Heart right ventricle (tissue), 16 donors: ENCODE data around the gene INO80D. TPM values are rescaled to one million over a fixed set of nuclear protein-coding genes. Genes with fewer than 3 reads are reported as not detected.

Experiments used
- ATAC-seq, 8 donors: fragments of 200-7000 bp; cut with Tn5 transposase; one replicate each; pipeline ENCODE4 v1.9.1; 2020; ENCODE audit warnings: mild to moderate bottlenecking in 8 of 8, moderate library complexity in 8 of 8, moderate number of reproducible peaks in 1 of 8
- DNase-seq, 2 donors: peaks; one replicate each; pipeline ENCODE4 v3.0.0-alpha.2; 2020
- H3K27ac ChIP-seq, 10 donors: fragments of 200-600 bp; sonication (generic) in 2 of 10; one replicate each; pipeline versions ENCODE4 v1.5.0 to v1.8.0; 2020 to 2022; ENCODE audit warnings: mild to moderate bottlenecking in 3 of 10
- H3K27me3 ChIP-seq, 7 donors: fragments of 200-600 bp; one replicate each; pipeline ENCODE4 v1.8.0; 2021 to 2022; ENCODE audit warnings: mild to moderate bottlenecking in 2 of 7
- H3K36me3 ChIP-seq, 9 donors: fragments of 200-600 bp; sonication (generic) in 1 of 9; one replicate each; pipeline versions ENCODE4 v1.5.0 to v1.8.0; 2020 to 2022; ENCODE audit warnings: mild to moderate bottlenecking in 2 of 9
- H3K4me1 ChIP-seq, 9 donors: fragments of 200-600 bp; sonication (generic) in 1 of 9; one replicate each; pipeline versions ENCODE4 v1.5.0 to v1.8.0; 2020 to 2022; ENCODE audit warnings: mild to moderate bottlenecking in 4 of 9
- H3K4me3 ChIP-seq, 10 donors: fragments of 200-600 bp; sonication (generic) in 2 of 10; one replicate each; pipeline versions ENCODE4 v1.5.0 to v1.8.0; 2020 to 2022; ENCODE audit warnings: mild to moderate bottlenecking in 7 of 10, moderate library complexity in 2 of 10
- H3K9me3 ChIP-seq, 11 donors: fragments of 200-600 bp in 10 of 11; sonication (generic) in 2 of 11; one replicate each; pipeline versions ENCODE4 v1.5.0 to v1.8.0; 2013 to 2022; ENCODE audit warnings: mild to moderate bottlenecking in 2 of 11, control low read depth in 1 of 11, moderate library complexity in 1 of 11
- WGBS, 2 donors: extraction: QIAGEN DNeasy Blood & Tissue Kit; methylation state at CpG; one replicate each; pipeline ENCODE4 v1.1.7; 2013; ENCODE audit warnings: inconsistent platforms in 1 of 2; 5-methylcytosine and 5-hydroxymethylcytosine counted together
- intact Hi-C, 10 donors: fragments of 100-400 bp; cut with DNase I; formaldehyde crosslinking; loops; one replicate each; pipeline versions ENCODE4 v1.11.1 to v1.14.2; 2022
- polyA plus RNA-seq, 2 donors: library from polyadenylated mRNA; stranded (reverse); fragments of 200-250 nt; gene quantifications; one replicate each; pipeline ENCODE4 v1.2.3, GENCODE V29; 2013
- total RNA-seq, 10 donors: library from RNA; stranded (reverse); fragmentation: NEBNext Ultra II Directional in 3 of 10; extraction: Animal tissue kit (Norgen Biotek cat#: 25700) in 3 of 10; gene quantifications; one replicate each; pipeline versions ENCODE4 v1.2.1 to v1.2.4, GENCODE V29; 2021 to 2023
- TF ChIP-seq, protein P1 (sequence below), 9 donors: fragments of 200-600 bp; sonication (generic) in 2 of 9; IDR thresholded peaks; one replicate each; pipeline versions ENCODE4 v1.5.0 to v1.8.0; 2021 to 2022; ENCODE audit warnings: antibody characterized with exemption in 9 of 9, mild to moderate bottlenecking in 5 of 9, moderate library complexity in 1 of 9
- donor health status: Arrhythmogenic right ventricular cardiomyopathy.
- donor health status: ischemic (EF 13 %, LVEDD 7.1; RV severe dilation, severe dysfunction).
- donor health status: healthy with polysubstance abuse.
- donor health status: DM: no; HTN: yes; CAD: no.
- donor health status: DM: no; HTN: no; CAD: no.
- donor health status: ischemic (EF 25% LVEDD 6.9; RV normal size, moderate dysfunction).
- donor health status: ischemic (EF 25% LVEDD 5.7; RV mildly dilated, moderate dysfunction).
- donor health status: healthy.
- donor health status: DM: yes; HTN: yes; CAD: no.
- donor health status: Ischemic cardiomyopathy.
- donor health status: ischemic (EF 35%, LVEDD 5.7; RV mildly dilated, moderate dysfunction).
- donor health status: nonischemic (EF 11% LVEDD 7.7; RV severe dilation, severe dysfunction).
- donor health status: DM: yes; HTN: yes; CAD: no.
- donor health status: PGD.
- donor health status: ischemic (EF 29% LVEDD 5.4; RV normal size, mild dysfunction).
- donor health status: nonischemic (EF 23%, LVEDD 6.1; RV moderate dilation, normal function).

Gene INO80D
- total and polyA plus RNA-seq, 12 donors: 1.1 to 26.3 (median 15.9) TPM

DNA sequence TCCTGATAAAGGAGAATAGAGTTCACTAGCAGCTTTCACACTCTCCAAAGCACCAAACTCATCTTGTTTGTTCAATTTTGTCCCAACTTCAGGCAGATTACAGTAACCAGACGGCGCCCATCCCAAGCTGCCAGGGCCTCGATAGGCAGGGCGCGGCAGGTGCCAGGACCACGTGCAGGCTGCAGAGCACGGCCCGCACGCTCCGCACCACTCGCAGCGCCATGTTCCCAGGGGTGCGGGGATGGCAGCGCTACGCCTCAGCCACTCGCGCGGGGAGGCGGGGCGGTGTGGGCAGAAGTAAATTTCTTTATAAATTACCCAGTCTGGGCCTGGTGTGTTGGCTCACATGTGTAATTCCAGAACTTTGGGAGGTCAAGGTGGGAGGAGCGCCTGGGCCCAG is 30.3 kb upstream of the INO80D start:
- Histone ChIP-seq H3K27me3 (no peaks in the 10 kb centered on the region), H3K9me3 (peaks cover 0 to 22% (median 4%) of the 10 kb centered on the region in 11 donors), H3K27ac (no peak overlapping the region), H3K36me3 (peaks cover 0 to 86% (median 46%) of the 10 kb centered on the region in 9 donors), H3K4me1 (no peaks in the 10 kb centered on the region), H3K4me3 (no peak overlapping the region)
- DNase-seq: no peak
- intact Hi-C loops: no loop called here
- TF ChIP-seq, protein P1, sequence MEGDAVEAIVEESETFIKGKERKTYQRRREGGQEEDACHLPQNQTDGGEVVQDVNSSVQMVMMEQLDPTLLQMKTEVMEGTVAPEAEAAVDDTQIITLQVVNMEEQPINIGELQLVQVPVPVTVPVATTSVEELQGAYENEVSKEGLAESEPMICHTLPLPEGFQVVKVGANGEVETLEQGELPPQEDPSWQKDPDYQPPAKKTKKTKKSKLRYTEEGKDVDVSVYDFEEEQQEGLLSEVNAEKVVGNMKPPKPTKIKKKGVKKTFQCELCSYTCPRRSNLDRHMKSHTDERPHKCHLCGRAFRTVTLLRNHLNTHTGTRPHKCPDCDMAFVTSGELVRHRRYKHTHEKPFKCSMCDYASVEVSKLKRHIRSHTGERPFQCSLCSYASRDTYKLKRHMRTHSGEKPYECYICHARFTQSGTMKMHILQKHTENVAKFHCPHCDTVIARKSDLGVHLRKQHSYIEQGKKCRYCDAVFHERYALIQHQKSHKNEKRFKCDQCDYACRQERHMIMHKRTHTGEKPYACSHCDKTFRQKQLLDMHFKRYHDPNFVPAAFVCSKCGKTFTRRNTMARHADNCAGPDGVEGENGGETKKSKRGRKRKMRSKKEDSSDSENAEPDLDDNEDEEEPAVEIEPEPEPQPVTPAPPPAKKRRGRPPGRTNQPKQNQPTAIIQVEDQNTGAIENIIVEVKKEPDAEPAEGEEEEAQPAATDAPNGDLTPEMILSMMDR (IDR thresholded peaks at IDR 0.05): no peak
- whole genome bisulfite sequencing, 2 donors: 96 to 97% methylated on average over 21 of the region's 21 CpGs
- ATAC-seq: peak in 2 of 8 donors; percentile 30 to 52

DNA sequence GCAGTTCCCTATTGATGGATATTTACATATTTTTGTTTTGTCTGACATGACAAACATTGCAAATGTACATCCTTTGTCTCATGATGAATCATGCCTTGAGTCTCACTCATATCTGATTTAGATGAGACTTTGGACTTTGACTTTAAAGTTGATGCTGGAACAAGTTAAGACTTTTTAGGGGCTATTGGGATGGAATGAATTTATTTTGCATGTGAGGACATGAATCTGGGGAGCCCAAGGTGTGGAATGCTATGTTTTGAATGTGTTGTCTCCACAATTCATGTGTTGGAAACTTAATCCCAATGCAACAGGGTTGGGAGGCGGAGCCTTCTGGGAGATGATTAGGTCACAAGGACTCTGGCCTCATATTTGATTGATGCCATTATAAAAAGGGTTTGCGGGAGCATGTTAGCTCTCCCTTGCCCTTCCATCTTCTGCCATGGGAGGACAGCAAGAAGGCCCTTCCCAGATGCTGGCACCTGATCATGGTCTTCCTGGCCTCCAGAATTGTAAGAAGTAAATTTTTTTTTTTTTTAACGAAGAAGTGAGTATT is 29.1 kb upstream of the INO80D start:
- H3K27ac ChIP-seq: no peak overlapping the region
- 97 to 100% methylated on average over 3 of the region's 3 CpGs for WGBS, 2 donors
- no peak for ATAC-seq
- no peaks in the 10 kb centered on the region for H3K27me3 ChIP-seq
- H3K4me1 ChIP-seq: no peaks in the 10 kb centered on the region
- no peak for DNase-seq
- intact Hi-C loops: no loop called here
- peaks cover 0 to 74% (median 34%) of the 10 kb centered on the region in 9 donors for H3K36me3 ChIP-seq
- H3K4me3 ChIP-seq: no peak overlapping the region
- H3K9me3 ChIP-seq: peaks cover 0 to 12% (median 0%) of the 10 kb centered on the region in 11 donors
- TF ChIP-seq, protein P1 (IDR thresholded peaks at IDR 0.05): no peak

DNA sequence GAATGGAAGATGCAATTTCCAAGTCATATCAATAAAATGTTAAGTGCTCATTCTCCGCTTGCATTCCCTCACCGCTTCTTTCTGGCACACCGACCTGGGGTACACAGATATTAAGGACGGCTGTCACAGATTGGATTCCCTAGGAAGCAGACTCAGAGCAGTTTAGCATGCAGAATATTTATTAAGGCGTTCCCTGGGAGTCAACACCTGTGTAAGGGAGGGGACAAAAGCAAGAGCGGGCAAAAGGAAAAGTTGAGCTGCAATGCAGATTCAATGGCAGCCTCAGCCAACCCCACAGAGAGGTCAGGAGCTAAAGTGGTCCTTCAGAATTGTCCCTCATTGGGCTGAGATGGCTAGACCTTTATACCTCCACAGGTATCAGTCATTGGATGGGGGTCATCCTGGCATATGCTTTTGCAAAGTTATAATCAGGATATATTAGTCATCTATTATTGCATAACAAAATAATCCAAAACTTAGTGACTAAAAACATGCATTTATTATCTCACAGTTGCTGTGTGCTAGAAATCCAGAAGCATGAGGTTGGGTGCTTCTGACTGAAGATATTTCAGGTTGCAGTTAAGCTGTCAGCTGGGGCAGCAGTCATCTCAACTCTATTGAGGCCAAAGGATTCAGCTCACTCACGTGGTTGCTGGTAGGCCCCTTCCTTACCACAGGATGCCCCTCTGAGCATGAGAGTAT is 27.0 kb upstream of the INO80D start:
- TF ChIP-seq, protein P1 (IDR thresholded peaks at IDR 0.05): no peak
- DNase-seq: no peak
- Histone ChIP-seq H3K4me1 (no peaks in the 10 kb centered on the region), H3K4me3 (no peak overlapping the region), H3K36me3 (peaks cover 0 to 53% (median 22%) of the 10 kb centered on the region in 9 donors), H3K9me3 (peaks cover 0 to 11% (median 0%) of the 10 kb centered on the region in 11 donors), H3K27me3 (no peaks in the 10 kb centered on the region), H3K27ac (no peak overlapping the region)
- WGBS, 2 donors: 69 to 75% methylated on average over 7 of the region's 7 CpGs
- intact Hi-C loops: no loop called here
- peak in 1 of 8 donors; percentile 17 for ATAC-seq

DNA sequence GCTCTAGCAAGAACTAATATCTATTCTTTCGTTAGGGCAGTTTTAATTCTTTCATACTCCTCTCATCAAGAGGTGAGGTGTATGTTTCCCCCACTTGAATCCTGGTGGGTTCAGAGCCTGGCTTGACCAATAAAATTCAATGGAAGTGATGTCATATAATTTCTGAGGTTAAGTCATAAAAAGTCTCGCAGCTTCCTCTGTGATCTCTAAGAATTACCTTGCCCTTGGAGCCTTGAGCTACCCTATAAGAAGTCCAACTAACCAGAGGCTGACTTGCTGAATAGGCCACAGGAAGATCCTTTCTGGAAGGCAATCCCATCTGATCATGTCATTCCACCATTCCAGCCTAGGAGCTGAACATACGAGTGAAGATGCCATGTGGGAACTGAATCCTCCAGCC is 26.1 kb upstream of the INO80D start:
- H3K9me3 ChIP-seq: peaks cover 0 to 11% (median 0%) of the 10 kb centered on the region in 11 donors
- ATAC-seq (peak in 1 of 8 donors; percentile 7), DNase-seq (no peak)
- H3K4me3 ChIP-seq: no peak overlapping the region
- intact Hi-C loops: no loop called here
- TF ChIP-seq, protein P1 (IDR thresholded peaks at IDR 0.05): no peak
- H3K27me3 ChIP-seq: no peaks in the 10 kb centered on the region
- 96 to 98% methylated on average over 3 of the region's 3 CpGs for WGBS, 2 donors
- no peaks in the 10 kb centered on the region for H3K4me1 ChIP-seq
- no peak overlapping the region for H3K27ac ChIP-seq
- peaks cover 0 to 50% (median 15%) of the 10 kb centered on the region in 9 donors for H3K36me3 ChIP-seq
